ENCODE results near the gene DNER.
"Not testable (repeated sequence)": the region's sequence is repeated elsewhere in the genome, so short reads cannot be mapped to it uniquely, and the experiment has no call there.

The DNER gene

DNA sequence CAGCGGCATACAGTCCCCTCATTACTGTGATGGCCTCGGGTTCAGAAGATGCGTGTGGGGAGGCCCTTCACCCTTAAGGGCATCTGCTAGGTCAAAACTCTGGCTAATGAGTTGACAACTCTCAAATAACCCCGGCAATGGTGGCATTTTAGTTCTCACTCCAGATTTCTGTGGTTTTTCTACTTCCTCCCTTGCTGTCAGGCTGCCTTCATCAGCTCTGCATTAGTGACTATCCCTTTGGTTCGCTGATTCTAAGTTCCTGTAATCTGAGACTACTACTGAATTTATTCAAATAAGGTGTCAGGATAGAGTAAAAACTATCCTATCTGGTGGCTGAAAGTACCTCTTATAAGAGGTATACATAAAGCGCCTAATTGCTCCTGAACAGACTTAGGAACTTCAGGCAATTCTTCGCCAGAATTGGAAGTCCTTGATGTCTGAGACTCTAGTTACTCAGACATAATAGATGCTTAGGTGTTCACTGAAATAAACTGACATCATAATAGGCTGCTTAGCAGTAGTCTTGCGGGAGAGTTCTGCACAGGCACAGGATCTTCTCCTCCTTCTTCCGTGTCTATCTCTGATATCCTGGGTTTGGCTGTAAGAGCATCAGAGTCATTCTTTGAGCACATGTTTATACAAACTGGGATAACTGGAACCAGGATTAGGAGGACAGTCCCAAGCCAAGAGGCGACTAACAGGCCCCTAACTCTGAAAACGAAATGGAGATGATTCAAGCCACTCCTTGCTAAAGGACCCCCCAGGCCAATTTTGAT is 194.5 kb downstream of the DNER start:
- no peak for FAIRE-seq

DNA sequence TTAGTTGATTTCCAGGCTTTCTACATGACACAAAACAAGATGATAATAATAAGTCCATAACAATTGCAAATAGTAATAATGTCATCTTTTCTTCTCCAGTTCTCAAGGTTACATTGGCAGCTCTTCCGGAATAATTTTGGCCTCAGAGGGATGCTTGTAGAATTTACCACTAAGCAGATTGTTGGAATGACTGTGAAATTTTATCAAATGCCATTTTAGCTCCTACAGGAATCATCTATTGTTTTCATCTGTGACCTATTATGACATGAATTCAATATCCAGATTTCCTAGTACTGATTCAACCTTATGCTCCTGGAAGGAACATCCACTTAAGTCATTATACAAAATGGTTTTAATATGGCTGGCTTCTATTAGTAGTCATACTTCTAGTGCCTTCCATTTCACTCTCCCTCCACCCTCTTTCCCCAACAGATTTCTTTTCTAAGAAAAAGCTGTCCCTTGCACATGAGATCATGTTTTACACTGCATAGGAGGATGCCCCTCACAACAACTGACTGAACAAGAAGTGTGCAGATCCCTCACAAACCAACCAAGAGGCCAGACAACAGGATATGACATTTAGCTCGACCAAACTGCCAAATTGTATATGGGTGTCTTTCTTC is 200.0 kb downstream of the DNER start:
- DNase-seq (ENCODE audit: insufficient read length, low spot score) (no peak), FAIRE-seq (no peak)

More for the DNA sequence above, 194.5 kb downstream of the DNER start:
- peak; percentile 6 for DNase-seq (ENCODE audit: insufficient read length, low spot score)

DNA sequence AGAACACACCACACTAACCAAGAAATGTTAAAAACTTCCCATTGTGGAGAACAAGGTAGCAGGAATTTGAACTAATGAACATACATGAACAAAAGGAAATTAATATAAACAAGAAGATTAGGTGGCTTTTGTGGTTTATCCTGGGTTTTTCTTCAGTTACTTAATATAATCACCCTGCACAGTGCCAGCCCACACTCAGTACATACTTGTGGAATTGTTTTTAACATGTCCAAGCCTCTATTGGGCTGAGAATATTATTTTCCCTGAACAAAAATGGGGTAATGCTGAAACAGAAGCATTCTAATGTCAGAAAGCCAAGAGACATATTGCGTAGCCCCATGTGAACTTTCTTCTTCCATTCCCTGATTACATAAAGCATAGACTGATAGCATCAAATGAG is 202.8 kb downstream of the DNER start:
- FAIRE-seq: no peak
- no peak for DNase-seq (ENCODE audit: insufficient read length, low spot score)

DNA sequence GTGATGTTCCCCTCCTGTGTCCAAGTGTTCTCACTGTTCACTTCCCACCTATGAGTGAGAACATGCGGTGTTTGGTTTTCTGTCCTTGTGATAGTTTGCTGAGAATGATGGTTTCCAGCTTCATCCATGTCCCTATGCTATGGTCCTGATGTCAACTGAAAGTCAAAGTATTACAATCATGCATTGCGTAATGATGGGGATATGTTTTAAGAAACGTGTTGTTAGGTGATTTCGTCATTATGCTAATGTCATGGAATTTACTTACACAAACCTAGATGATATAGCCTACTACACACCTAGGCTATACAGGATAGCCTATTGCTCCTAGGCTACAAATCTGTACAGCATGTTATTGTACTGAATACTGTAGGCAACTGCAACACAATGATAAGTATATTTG is 207.7 kb downstream of the DNER start:
- not testable (repeated sequence) for FAIRE-seq; DNase-seq (ENCODE audit: insufficient read length, low spot score)

DNA sequence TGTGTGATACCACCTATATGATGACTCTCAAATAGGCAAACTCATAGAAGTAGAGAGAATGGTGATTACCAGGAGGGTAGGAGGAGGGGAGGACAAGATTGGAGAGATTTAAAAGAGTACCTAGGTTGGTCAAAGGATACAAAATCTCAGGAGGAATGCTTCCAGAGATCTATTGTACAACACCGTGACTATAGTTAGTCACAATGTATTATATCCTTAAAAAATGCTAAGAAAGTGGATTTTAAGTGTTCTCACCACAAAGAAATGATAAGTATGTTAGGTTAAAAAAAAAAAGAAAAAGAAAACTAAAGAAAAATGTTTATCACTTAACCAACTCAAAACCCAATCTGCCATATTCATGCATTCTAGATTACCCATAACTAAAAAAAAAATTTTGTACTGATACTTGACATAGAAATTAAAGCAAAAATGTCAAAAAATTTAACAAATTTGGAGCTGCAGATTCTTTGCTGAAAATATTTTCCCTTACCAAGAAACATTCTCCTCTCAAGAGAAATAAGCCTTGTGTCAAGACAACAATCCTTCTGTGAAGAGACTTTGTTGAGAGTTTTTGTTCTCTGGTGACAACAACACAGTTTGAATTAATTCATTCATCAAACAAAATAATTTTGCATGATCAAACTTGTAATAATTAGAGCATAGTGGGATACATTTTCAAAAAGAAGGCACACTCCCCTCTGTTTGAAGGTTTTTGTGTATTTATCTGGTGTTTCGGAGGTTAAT is 213.1 kb downstream of the DNER start:
- no peak for FAIRE-seq
- DNase-seq (ENCODE audit: insufficient read length, low spot score): no peak

DNA sequence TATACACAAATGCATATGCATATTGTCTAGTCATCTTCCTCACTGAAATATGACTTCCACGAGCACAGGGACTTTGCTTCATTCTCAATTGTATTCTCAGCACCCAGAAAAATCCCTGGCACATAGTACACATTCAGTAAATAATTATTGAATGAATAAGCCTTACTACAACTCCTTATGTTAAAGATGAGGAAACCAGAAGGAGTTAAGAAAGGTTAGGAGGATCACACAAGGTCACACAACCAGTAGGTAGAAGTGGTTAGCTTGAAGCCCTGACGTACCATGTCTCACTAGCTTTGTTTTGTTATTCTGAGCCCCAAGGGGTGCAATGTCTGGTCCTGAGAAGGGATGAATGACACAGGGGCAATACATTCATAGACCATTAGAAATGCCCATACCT is 222.3 kb downstream of the DNER start:
- DNase-seq (ENCODE audit: insufficient read length, low spot score) (no peak), FAIRE-seq (no peak)

DNA sequence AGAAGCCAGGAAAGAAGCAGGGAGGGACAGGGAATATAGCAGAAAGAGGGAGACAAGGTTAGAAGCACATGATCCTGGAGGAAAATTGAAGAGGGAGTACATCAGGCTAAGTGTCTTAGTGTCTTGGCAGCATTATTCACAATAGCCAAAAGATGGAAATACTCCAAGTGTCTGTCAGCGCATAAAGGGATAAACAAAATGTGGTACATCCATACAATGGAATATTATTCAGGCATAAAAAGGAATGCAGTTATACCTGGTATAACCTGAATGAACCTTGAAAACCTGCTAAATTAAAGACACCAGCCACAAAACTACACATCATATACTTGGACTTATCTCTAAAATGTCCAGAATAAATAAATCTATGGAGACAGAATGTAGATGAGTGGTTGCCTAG is 224.2 kb downstream of the DNER start:
- FAIRE-seq (no peak), DNase-seq (ENCODE audit: insufficient read length, low spot score) (no peak)

DNA sequence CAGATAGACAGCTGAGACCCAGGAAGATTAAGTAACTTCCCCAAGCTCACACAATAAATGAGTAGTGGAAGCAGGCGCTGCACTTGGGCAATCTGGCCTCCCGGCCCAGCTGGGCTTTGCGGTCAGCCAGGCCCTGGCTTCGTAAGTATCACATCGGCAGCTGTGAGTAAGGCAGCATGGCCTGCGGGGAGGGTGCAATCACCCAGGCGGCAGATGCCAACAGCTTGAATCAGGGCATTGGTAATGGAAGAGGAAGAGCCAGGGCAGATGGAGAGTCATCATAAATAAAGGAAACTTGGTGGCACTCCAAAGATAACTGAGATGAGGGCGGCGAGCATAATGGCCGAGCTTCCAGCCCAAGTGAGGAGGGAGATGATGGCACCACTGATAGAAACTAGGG is 225.3 kb downstream of the DNER start:
- peak; percentile 84 for DNase-seq (ENCODE audit: insufficient read length, low spot score)
- FAIRE-seq: peak; percentile 97

DNA sequence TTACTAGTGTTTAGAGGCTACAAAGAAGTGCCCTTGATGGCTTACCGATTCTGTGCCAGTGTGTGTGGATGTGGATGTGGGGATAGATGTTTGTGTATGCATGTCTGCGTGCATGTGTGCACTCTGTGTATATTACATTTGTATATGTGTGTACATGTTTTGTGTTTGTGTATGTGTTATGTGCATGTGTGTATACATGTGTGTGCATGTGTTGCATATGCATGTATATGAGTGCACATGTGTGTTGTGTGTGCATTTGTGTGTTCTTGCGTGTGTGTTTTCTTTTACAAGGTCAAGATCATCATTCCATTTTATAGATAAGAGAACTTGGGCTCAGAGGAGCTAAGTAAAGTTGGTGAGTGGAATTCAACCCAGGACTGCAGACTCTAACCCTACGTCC is 226.1 kb downstream of the DNER start:
- FAIRE-seq (peak; percentile 40), DNase-seq (ENCODE audit: insufficient read length, low spot score) (no peak)

DNA sequence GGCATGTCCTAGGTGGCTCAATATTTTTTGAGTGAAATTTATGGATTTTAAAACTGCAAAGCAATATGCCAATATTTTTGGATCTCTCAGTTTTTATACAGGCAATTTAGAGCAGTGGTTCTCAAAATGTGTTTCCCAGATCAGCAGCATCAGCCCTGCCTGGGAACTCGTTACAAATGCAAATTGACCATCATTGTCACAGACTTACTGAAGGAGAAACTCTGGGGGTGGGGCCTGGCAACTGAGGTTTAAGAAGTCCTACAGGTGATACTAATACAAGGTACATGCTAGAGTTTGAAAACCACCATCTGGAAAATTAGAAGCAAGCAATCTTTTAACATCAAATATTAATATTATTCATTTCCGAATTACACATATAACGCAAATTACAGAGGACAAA is 227.7 kb downstream of the DNER start:
- FAIRE-seq (no peak), DNase-seq (ENCODE audit: insufficient read length, low spot score) (no peak)

DNA sequence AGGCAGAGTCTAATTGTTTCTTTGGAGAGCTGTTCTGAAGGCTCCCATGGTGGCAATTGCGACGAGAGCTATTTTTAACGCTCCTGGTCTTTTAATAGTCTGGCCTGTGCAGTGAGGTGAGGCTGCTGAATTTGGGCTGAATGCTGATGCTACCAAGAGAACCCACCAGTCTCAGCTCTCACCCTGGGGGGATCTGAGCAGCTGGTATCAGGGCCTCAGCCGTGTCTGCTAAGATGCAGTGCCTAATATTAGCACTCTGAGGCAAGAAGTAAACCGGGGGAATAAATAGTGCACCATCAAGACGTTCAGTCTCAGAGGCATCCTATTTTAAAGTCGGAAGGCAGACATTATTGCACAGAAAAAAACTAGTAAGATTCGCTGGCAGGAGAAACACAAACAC is 228.5 kb downstream of the DNER start:
- no peak for DNase-seq (ENCODE audit: insufficient read length, low spot score)
- no peak for FAIRE-seq

DNA sequence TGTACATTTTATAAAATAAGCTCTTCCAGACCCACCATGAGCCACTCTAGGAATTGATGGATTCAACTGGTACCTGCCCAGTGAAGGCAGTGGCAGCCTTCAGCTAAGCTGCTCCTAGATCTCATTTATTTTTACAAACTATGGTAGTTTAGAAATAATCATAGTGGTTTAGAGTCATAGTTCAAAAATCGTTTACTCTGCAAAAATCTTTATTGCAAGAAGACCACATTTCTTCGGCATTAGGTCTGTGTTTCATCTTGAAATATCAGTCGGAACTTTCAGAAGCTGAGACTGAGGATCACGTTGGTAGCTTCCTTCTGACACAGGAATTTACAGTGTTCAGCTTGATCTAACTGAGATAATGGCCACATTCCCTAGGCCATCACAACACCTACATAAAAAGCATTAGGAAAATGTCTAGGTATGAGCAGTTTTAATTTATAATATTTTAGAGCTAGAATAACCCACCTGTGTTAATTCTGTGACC is 237.0 kb downstream of the DNER start:
- FAIRE-seq: no peak
- no peak for DNase-seq (ENCODE audit: insufficient read length, low spot score)

DNA sequence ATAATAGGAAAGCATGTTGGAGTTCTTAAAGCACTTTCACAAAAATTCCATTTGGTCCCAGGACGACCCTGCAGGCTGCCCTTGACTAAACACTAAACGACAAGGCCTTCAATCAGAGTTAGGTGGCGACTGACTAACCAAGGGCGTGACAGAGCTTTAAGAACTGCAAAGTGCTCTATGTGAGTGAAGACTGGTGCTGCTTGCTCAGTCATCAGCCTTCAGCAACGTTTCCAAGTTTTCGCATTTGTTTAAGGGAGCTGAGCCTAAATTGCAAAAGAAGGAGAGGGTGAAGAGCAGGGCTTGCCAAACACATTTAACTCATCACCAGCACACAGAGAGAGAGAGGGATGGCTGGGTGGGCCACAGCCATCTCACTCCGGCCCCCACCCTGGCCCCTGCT is 238.6 kb downstream of the DNER start:
- FAIRE-seq (no peak), DNase-seq (ENCODE audit: insufficient read length, low spot score) (no peak)

DNA sequence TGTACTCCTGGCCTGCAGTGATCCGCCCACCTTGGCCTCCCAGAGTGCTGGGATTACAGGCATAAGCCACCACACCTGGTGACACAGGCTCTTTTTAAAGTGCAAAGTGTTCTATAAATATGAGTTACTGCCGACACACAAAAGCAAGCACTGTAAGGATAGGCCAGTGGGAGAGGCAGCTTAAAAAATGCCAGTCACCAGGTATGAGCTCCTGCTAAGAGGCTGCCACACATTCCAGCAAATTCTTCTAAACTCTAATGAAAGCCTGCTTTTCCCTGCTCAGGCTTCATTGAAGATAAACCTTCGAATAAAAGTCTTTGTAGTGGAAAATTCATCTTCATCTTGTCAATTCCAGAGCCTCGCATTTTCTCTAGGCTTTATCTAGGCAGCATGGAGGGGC is 240.2 kb downstream of the DNER start:
- FAIRE-seq (no peak), DNase-seq (ENCODE audit: insufficient read length, low spot score) (no peak)

DNA sequence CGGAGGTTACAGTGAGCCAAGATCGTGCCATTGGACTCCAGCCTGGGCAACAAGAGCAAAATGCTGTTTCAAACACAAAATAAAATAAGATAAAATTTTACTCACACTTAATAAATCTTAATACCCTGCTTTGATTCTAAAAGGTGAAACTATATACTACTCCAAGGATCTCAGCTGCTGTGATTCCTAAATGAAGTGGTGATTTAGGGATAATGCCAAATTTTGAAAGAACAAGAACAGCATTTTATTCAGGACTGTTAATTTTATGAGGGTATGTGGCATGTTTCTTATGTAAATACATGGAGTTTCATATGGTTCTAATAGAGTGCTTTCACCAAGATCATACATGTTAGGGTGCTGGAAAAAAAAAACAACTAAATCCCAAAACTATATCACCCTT is 243.6 kb downstream of the DNER start:
- DNase-seq (ENCODE audit: insufficient read length, low spot score) (no peak), FAIRE-seq (no peak)

DNA sequence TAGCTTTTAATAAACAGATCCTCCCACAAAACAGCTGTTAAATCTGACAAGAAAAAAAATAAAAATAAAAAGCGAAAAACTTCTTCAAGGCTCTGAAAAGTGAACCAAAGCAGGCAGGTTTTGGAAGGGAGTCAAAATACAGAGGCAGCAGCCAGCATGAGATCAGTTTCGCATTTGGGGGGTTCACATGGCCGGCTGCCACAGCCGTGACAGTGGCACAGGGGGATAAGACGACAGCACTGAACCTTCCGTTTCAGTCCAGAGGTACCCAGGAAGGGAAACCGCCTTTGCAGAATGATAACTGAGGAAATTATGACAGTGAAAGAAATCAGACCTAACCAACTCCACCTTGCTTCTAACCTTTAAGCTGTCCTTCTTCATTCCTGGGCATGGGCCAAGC is 246.6 kb downstream of the DNER start:
- FAIRE-seq: no peak

DNA sequence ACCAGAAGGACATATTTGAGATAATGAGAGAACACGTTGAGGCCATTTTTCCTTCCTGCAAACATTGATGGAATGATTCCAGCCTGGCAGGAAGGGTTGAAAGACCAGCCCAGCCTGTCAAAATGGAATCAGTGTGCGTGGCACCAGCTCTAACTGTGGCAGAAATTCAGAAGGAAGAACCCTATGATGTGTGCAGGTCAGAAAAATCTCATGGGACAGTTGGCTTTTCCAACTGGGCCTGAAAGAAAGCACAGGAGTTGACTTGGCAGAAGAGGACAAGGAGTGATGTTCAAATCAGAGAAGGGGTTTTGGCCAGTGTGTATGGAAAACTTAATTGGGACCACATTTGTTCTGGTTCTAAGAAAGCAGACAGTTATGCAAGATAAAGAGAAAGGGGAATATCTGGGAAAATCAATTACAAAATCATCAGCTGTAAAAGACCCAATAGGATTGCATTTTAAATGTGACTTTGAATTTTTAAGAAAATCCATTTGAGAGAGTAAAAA is 250.5 kb downstream of the DNER start:
- FAIRE-seq (peak; percentile 62), DNase-seq (ENCODE audit: insufficient read length, low spot score) (no peak)

More for the DNA sequence above, 246.6 kb downstream of the DNER start:
- DNase-seq (ENCODE audit: insufficient read length, low spot score): no peak

DNA sequence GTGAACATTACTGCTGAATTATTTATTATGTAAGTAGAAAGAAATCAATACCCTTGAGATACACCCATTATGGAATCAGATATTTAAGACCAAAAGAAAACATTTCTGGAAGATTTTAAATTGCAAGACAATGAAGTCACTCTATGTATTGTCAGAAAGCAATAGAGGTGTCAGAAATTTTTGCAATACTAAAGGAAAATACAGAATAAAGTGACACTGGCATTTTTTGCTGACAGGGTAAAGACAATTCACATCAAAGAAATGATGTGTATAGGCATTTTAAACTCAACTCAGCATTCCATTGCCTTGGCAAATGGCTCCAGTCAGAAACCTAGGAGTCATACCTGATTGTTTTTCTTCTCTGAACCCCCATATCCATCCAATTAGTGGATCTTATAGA is 252.2 kb downstream of the DNER start:
- FAIRE-seq: no peak
- DNase-seq (ENCODE audit: insufficient read length, low spot score): no peak

DNA sequence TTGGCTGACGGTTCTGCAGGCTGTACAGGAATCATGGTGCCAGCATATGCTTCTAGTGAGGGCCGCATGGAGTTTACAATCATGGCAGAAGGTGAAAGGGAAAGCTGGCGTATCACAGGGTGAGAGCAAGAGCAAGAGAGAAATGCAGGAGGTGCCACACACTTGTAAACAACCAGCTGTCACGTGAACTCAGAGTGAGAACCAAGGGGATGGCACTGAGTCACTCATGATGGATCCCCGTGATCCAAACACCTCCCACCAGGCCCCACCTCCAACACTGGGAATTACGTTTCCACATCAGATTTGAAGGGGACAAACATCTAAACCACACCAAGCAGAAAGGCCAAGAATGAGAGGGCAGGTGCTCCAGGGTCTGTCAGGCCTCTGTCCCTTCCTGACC is 258.3 kb downstream of the DNER start:
- DNase-seq (ENCODE audit: insufficient read length, low spot score): no peak
- FAIRE-seq: no peak

DNA sequence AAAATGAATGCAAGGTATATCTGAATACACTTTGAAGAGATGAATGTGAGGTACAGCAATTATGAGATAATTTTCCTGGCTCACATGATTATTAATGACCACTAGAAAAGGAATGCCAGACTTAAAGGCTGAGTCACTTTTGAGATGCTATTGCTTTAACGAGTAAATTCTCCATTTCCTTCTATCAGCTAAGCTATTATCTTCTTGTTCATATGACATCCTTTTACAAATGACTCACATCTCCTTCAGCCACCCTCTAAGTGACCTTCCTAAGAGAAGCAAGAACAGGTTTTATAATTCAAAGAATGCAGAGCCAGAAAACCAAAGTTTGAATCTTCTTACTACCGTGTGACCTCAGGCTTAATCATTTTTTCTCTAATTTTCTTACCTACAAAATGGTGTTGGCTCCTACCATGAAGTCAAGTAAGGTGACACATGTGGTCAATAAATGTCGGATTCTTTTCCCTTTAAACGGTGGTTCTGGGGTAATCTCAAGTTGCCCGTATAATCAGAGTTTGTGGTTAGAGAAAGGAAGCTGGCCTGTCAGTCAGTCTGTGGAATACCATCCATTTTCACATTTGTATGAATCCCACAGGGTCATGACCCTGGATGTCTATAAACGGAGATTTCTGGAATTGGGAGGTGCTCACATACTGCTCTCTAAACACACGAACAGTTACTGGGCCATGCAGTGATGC is 259.3 kb downstream of the DNER start:
- peak; percentile 79 for DNase-seq (ENCODE audit: insufficient read length, low spot score)

DNA sequence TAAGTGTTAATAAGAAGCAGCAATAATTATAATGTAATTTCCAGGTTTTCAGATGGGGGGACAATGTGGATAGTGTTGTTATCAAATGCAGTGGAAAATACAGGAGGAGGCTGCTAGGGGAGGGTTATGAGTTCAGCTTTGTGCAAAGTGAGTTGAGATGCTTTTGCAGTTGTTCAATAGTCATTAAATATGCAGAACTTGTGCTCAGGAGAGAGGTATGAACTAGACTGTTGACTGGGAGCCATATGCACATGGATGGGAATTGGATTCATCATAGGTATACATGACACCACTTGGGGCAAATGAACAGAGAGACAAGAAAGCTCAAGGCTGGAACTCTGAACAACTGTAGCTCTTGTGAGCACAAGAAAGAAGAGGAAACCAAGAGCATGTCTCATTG is 261.1 kb downstream of the DNER start:
- FAIRE-seq (no peak), DNase-seq (ENCODE audit: insufficient read length, low spot score) (no peak)

More for the DNA sequence above, 259.3 kb downstream of the DNER start:
- FAIRE-seq: no peak
